HepG2 (cell line): Measurements from ENCODE around the gene GIMAP7. TPM values are rescaled to one million over a fixed set of nuclear protein-coding genes. Genes with fewer than 3 reads are reported as not detected.

Experiments used
- ATAC-seq: fragments of 200-7000 bp; cut with Tn5 transposase; 3 replicates; pipeline ENCODE4 v1.9.1; 2020; ENCODE audit warnings: mild to moderate bottlenecking, moderate library complexity
- BruUV-seq: library from RNA; stranded (reverse); fragments of 400-500 nt; replicated peaks from 2 replicates; lab custom pipeline; 2021; lab: Mats Ljungman, UMichigan
- CTCF ChIA-PET: fragments of 300-600 bp; formaldehyde crosslinking; extraction: SDS; loops from one replicate; lab custom pipeline; 2021; ENCODE audit warnings: low total read pairs, inconsistent platforms, low intra/inter-chr PET ratio; lab: Yijun Ruan, JAX
- POLR2A ChIA-PET: fragments of 350-600 bp; sonication (Branson Sonifier 250); formaldehyde crosslinking; loops from one replicate; lab custom pipeline; 2020; ENCODE audit warnings: antibody characterized with exemption, inconsistent platforms; lab: Yijun Ruan, JAX
- DNase-seq: peaks from one replicate; pipeline ENCODE4 v3.0.0-alpha.2; 2015; ENCODE audit warnings: low spot score
- FAIRE-seq: peaks from 3 replicates; lab custom pipeline; 2011; peaks lifted over from hg19 to GRCh38; lab: Jason Lieb, UNC
- H2AFZ ChIP-seq: one replicate; pipeline ENCODE4 v1.6.1; 2011; ENCODE audit warnings: low read length, inconsistent platforms
- H3K27ac ChIP-seq: fragments of 300-600 bp; 3 replicates; pipeline ENCODE4 v1.8.0; 2011; ENCODE audit warnings: mixed run types, mild to moderate bottlenecking, mixed read lengths, low read length, inconsistent platforms; ENCODE audit not compliant: insufficient read depth; ENCODE audit errors: extremely low read length
- H3K27me3 ChIP-seq, 2 experiments: fragments of 200-600 bp in 1 of 2; 2 replicates in 1 of 2; 3 replicates in 1 of 2; pipeline versions ENCODE4 v1.6.0 to v1.8.0; 2011; ENCODE audit warnings: low read length in 2 of 2, mild to moderate bottlenecking in 2 of 2, moderate library complexity in 2 of 2, inconsistent platforms in 1 of 2; ENCODE audit not compliant: insufficient read depth in 2 of 2, control insufficient read depth in 1 of 2
- H3K36me3 ChIP-seq, 2 experiments: fragments of 200-600 bp in 1 of 2; replicated peaks in 1 of 2; 2 replicates in 1 of 2; 3 replicates in 1 of 2; pipeline versions ENCODE4 v1.5.1 to v1.8.0; 2011; ENCODE audit warnings: low read length in 2 of 2, inconsistent platforms in 1 of 2; ENCODE audit not compliant: insufficient read depth in 2 of 2, control insufficient read depth in 1 of 2
- H3K4me1 ChIP-seq: 2 replicates; pipeline ENCODE4 v1.5.1; 2012; ENCODE audit warnings: low read length, inconsistent platforms; ENCODE audit not compliant: insufficient read depth
- H3K4me2 ChIP-seq: 2 replicates; pipeline ENCODE4 v1.6.0; 2011; ENCODE audit warnings: low read depth, low read length, inconsistent platforms
- H3K4me3 ChIP-seq, 3 experiments: fragments of 200-600 bp in 1 of 3; sonication (generic), shearing (Covaris generic) in 1 of 3; replicated peaks in 1 of 3; 2 replicates each; pipeline ENCODE4 v1.5.1; 2011 to 2016; ENCODE audit warnings: low read length in 3 of 3, inconsistent platforms in 2 of 3, low read depth in 2 of 3, mild to moderate bottlenecking in 2 of 3, control low read depth in 1 of 3, mixed read lengths in 1 of 3; ENCODE audit not compliant: insufficient read depth in 1 of 3
- H3K79me2 ChIP-seq: one replicate; pipeline ENCODE4 v1.6.1; 2011; ENCODE audit warnings: low read length, inconsistent platforms; ENCODE audit not compliant: insufficient read depth
- H3K9ac ChIP-seq: 2 replicates; pipeline ENCODE4 v1.6.0; 2011; ENCODE audit warnings: mild to moderate bottlenecking, low read depth, low read length, inconsistent platforms; ENCODE audit not compliant: insufficient read depth
- H3K9me3 ChIP-seq: 2 replicates; pipeline ENCODE4 v1.5.1; 2012; ENCODE audit warnings: mild to moderate bottlenecking, low read length
- H4K20me1 ChIP-seq: 2 replicates; pipeline ENCODE4 v1.6.0; 2011; ENCODE audit warnings: inconsistent platforms, mild to moderate bottlenecking, low read length, moderate library complexity; ENCODE audit not compliant: insufficient read depth
- KDM3A ChIP-seq: IDR thresholded peaks from 2 replicates; pipeline ENCODE4 v1.6.1; 2018; ENCODE audit warnings: low read depth, missing compliant biosample characterization
- MTF2 ChIP-seq: sonication (generic); formaldehyde crosslinking; IDR thresholded peaks from 2 replicates; pipeline ENCODE4 v1.5.0; 2020; ENCODE audit warnings: missing genetic modification reagents, borderline replicate concordance
- POGZ ChIP-seq: sonication (generic); formaldehyde crosslinking; IDR thresholded peaks from 2 replicates; pipeline ENCODE4 v1.4.0; 2020; ENCODE audit warnings: mild to moderate bottlenecking, missing genetic modification reagents
- PPARG ChIP-seq: conservative IDR thresholded peaks from 2 replicates; pipeline ENCODE4 v1.6.1; 2016; ENCODE audit warnings: missing biosample characterization, missing genetic modification reagents
- SPEN ChIP-seq: sonication (generic); formaldehyde crosslinking; IDR thresholded peaks from 2 replicates; pipeline ENCODE4 v1.5.1; 2020; ENCODE audit warnings: low read depth, mild to moderate bottlenecking, missing genetic modification reagents
- TP53 ChIP-seq: sonication (generic); formaldehyde crosslinking; conservative IDR thresholded peaks from 2 replicates; pipeline ENCODE4 v1.4.0; 2020; ENCODE audit warnings: missing genetic modification reagents
- ZNF264 ChIP-seq: sonication (generic); formaldehyde crosslinking; IDR thresholded peaks from 2 replicates; pipeline ENCODE4 v1.4.0; 2020; ENCODE audit warnings: missing genetic modification reagents
- ZNF282 ChIP-seq: fragments of 450-650 bp; IDR thresholded peaks from 2 replicates; pipeline ENCODE4 v1.6.1; 2018; ENCODE audit not compliant: partially characterized antibody
- ZNF784 ChIP-seq: sonication (generic); formaldehyde crosslinking; IDR thresholded peaks from 2 replicates; pipeline ENCODE4 v1.5.1; 2020; ENCODE audit warnings: missing genetic modification reagents, mild to moderate bottlenecking, borderline replicate concordance
- ZNF883 ChIP-seq: sonication (generic); formaldehyde crosslinking; IDR thresholded peaks from 2 replicates; pipeline ENCODE4 v1.5.1; 2020; ENCODE audit warnings: mild to moderate bottlenecking, missing genetic modification reagents; ENCODE audit errors: not compliant biosample characterization
- WGBS: methylation state at CpG from one replicate; pipeline ENCODE4 v1.1.6; 2017; ENCODE audit warnings: low lambda C conversion rate; 5-methylcytosine and 5-hydroxymethylcytosine counted together
- in situ Hi-C: cut with HindIII; loops from 2 replicates; pipeline ENCODE4 v1.10.0; 2017; ENCODE audit warnings: low pct_unique_long_range_greater_than_20kb; ENCODE audit not compliant: extremely low pct_ligation_motif_present
- intact Hi-C: fragments of 100-400 bp; cut with micrococcal nuclease; formaldehyde crosslinking; loops from one replicate; pipeline ENCODE4 v1.10.0; 2022; ENCODE audit not compliant: unreplicated experiment
- polyA plus RNA-seq, 8 experiments: library from polyadenylated mRNA; depleted of rRNA in 3 of 8; stranded (reverse) in 7 of 8; unstranded in 1 of 8; fragments of >200 nt; fragmentation: Illumina TruSeq in 4 of 8; extraction: Trizol in 4 of 8; gene quantifications; 2 replicates each; pipeline versions ENCODE4 v1.2.1 to v1.2.3, GENCODE V29; 2011 to 2016; ENCODE audit warnings: low read depth in 4 of 8, missing spikeins in 1 of 8, mixed read lengths in 1 of 8; ENCODE audit not compliant: insufficient read depth in 1 of 8
- total RNA-seq, 5 experiments: library from RNA; depleted of rRNA; stranded (reverse); fragments of >200 nt; fragmentation: Illumina TruSeq; extraction: Trizol; gene quantifications; 2 replicates each; pipeline ENCODE4 v1.2.3, GENCODE V29; 2016; ENCODE audit warnings: low read depth in 1 of 5
- TF ChIP-seq, protein P1 (sequence below): sonication (generic); formaldehyde crosslinking; IDR thresholded peaks from 2 replicates; pipeline ENCODE4 v1.5.1; 2020; ENCODE audit warnings: missing genetic modification reagents, mild to moderate bottlenecking, borderline replicate concordance
- TF ChIP-seq, protein P2 (sequence below): sonication (generic); formaldehyde crosslinking; IDR thresholded peaks from 2 replicates; pipeline ENCODE4 v1.8.0; 2022; ENCODE audit warnings: mild to moderate bottlenecking, missing genetic modification reagents

The GIMAP7 gene
- total and polyA plus RNA-seq, 2 of the 13 experiments (the other 11 are each of a cell fraction or from before 2014, with no cell fraction given), result not detected

DNA sequence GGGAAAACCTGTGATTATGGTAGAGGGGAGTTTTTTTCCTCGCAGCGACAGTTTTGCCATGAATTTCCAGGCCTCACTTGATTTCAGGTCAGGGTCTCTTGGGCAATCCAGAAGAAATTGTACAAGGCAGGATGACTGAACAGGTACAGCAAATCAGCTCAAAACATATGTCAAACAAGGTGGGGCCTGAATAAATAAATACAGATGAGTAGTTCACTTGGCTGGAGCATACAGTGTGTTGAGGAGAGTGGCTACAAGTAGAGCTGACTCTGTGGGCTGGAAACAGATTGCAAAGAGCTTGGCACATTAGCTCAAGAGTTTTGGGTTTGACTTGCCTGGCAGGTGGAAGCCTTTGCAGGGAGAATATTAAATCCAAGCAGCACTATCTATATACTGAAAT is 49.3 kb upstream of the GIMAP7 start:
- H3K4me1 ChIP-seq, result no peaks in the 10 kb centered on the region
- BruUV-seq, result no TSS peak
- H4K20me1 ChIP-seq, result no peaks in the 10 kb centered on the region
- H3K27me3 ChIP-seq, result peaks cover 0 to 20% of the 10 kb centered on the region in 2 experiments; a peak in 3 of 5 replicates
- ATAC-seq, result no peak
- H3K79me2 ChIP-seq, result no peaks in the 10 kb centered on the region
- TF ChIP-seq, protein P1, sequence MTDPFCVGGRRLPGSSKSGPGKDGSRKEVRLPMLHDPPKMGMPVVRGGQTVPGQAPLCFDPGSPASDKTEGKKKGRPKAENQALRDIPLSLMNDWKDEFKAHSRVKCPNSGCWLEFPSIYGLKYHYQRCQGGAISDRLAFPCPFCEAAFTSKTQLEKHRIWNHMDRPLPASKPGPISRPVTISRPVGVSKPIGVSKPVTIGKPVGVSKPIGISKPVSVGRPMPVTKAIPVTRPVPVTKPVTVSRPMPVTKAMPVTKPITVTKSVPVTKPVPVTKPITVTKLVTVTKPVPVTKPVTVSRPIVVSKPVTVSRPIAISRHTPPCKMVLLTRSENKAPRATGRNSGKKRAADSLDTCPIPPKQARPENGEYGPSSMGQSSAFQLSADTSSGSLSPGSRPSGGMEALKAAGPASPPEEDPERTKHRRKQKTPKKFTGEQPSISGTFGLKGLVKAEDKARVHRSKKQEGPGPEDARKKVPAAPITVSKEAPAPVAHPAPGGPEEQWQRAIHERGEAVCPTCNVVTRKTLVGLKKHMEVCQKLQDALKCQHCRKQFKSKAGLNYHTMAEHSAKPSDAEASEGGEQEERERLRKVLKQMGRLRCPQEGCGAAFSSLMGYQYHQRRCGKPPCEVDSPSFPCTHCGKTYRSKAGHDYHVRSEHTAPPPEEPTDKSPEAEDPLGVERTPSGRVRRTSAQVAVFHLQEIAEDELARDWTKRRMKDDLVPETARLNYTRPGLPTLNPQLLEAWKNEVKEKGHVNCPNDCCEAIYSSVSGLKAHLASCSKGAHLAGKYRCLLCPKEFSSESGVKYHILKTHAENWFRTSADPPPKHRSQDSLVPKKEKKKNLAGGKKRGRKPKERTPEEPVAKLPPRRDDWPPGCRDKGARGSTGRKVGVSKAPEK, result no peak
- no peak for TF ChIP-seq POGZ (CRISPR knock-in tag)
- TF ChIP-seq ZNF784 (CRISPR knock-in tag), result no peak
- TF ChIP-seq, protein P2, sequence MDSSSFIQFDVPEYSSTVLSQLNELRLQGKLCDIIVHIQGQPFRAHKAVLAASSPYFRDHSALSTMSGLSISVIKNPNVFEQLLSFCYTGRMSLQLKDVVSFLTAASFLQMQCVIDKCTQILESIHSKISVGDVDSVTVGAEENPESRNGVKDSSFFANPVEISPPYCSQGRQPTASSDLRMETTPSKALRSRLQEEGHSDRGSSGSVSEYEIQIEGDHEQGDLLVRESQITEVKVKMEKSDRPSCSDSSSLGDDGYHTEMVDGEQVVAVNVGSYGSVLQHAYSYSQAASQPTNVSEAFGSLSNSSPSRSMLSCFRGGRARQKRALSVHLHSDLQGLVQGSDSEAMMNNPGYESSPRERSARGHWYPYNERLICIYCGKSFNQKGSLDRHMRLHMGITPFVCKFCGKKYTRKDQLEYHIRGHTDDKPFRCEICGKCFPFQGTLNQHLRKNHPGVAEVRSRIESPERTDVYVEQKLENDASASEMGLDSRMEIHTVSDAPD, result no peak
- TF ChIP-seq MTF2, result no peak
- no peak for TF ChIP-seq TP53 (CRISPR knock-in tag)
- no peak for TF ChIP-seq ZNF883 (CRISPR knock-in tag)
- TF ChIP-seq PPARG, result no peak
- TF ChIP-seq KDM3A, result no peak
- no peak for TF ChIP-seq SPEN (CRISPR knock-in tag)
- no peak for TF ChIP-seq ZNF282
- TF ChIP-seq ZNF264 (CRISPR knock-in tag), result no peak
- TF ChIP-seq, all 625 proteins: peak for 0
- Histone ChIP-seq H3K27ac (no peak overlapping the region), H3K9ac (no peak overlapping the region), H3K9me3 (no peaks in the 10 kb centered on the region), H3K4me2 (no peak overlapping the region), H3K36me3 (no peaks in the 10 kb centered on the region), H3K4me3 (no peak overlapping the region), H2AFZ (no peak overlapping the region)
- intact Hi-C loops, result no loop called here
- in situ Hi-C loops, result no loop called here
- 84% methylated on average over 2 of the region's 2 CpGs for WGBS
- POLR2A ChIA-PET, result no interaction called here
- DNase-seq, result no peak
- no peak for FAIRE-seq
- CTCF ChIA-PET, result no interaction called here
